GM12872 (cell line): ENCODE data around the gene PHB1.

Experiments
- CTCF ChIP-seq: IDR thresholded peaks from 3 replicates; pipeline ENCODE4 v1.5.1; 2011; ENCODE audit warnings: low read depth, mild to moderate bottlenecking, low read length, moderate library complexity; ENCODE audit not compliant: insufficient read depth

Gene PHB1

GRCh38 chr17:49397586-49397985 lies 17.1 kb downstream of the PHB1 start:
- no peak for TF ChIP-seq CTCF

- no peak for TF ChIP-seq CTCF
Observed at GRCh38 chr17:49393491-49394255, 21.0 kb downstream of the PHB1 start.

GRCh38 chr17:49390548-49391324 lies 23.9 kb downstream of the PHB1 start:
- TF ChIP-seq CTCF = no peak

GRCh38 chr17:49388692-49389513 lies 25.8 kb downstream of the PHB1 start:
- no peak for TF ChIP-seq CTCF

- TF ChIP-seq CTCF = no peak
Observed at GRCh38 chr17:49388290-49388640, 26.4 kb downstream of the PHB1 start.

GRCh38 chr17:49387498-49388289 lies 27.0 kb downstream of the PHB1 start:
- TF ChIP-seq CTCF = no peak
